Measurements from ENCODE around the gene COBL. TPM values are rescaled to one million over a fixed set of nuclear protein-coding genes. Genes with fewer than 3 reads are reported as not detected.

The COBL gene
- total RNA-seq, 1 experiment from 2014 or later, result 49.9 TPM

GRCh38 chr7:51007551-51008505 is 308.8 kb downstream of the COBL start:
- Mint-ChIP-seq H3K4me3 (ENCODE audit: low read depth, unreplicated experiment) (no peak overlapping the region), H3K9me3 (ENCODE audit: low read depth, unreplicated experiment) (no peaks in the 10 kb centered on the region), H3K4me1 (ENCODE audit: low read depth, unreplicated experiment) (peaks cover 9% of the 10 kb centered on the region), H3K27me3 (ENCODE audit: unreplicated experiment) (peaks cover 39% of the 10 kb centered on the region), H3K27ac (ENCODE audit: unreplicated experiment) (no peak overlapping the region), H3K36me3 (ENCODE audit: insufficient read depth, unreplicated experiment) (no peaks in the 10 kb centered on the region)
- CTCF ChIA-PET, result interaction anchor here (0.6 to 0.8 kb wide), 2 partner anchors 9 to 12 kb away, joined by 3 to 4 read pairs; no protein-coding TSS in a partner anchor
- no peak for DNase-seq
- intact Hi-C loops (cut with micrococcal nuclease; ENCODE audit: unreplicated experiment), result no loop called here
- TF ChIP-seq CTCF (IDR thresholded peaks at IDR 0.05; ENCODE audit: unreplicated experiment), result no peak
- no TSS peak for BruUV-seq (replicated peaks)

GRCh38 chr7:51006483-51007235 is 309.9 kb downstream of the COBL start:
- Mint-ChIP-seq H3K4me1 (ENCODE audit: low read depth, unreplicated experiment) (peaks cover 9% of the 10 kb centered on the region), H3K27ac (ENCODE audit: unreplicated experiment) (no peak overlapping the region), H3K27me3 (ENCODE audit: unreplicated experiment) (peaks cover 27% of the 10 kb centered on the region), H3K9me3 (ENCODE audit: low read depth, unreplicated experiment) (no peaks in the 10 kb centered on the region), H3K36me3 (ENCODE audit: insufficient read depth, unreplicated experiment) (no peaks in the 10 kb centered on the region), H3K4me3 (ENCODE audit: low read depth, unreplicated experiment) (no peak overlapping the region)
- intact Hi-C loops (cut with micrococcal nuclease; ENCODE audit: unreplicated experiment), result no loop called here
- no peak for TF ChIP-seq CTCF (IDR thresholded peaks at IDR 0.05; ENCODE audit: unreplicated experiment)
- no peak for DNase-seq
- CTCF ChIA-PET, result interaction anchor here (0.6 to 0.8 kb wide), 2 partner anchors 8 to 11 kb away, joined by 3 to 4 read pairs; no protein-coding TSS in a partner anchor
- BruUV-seq (replicated peaks), result no TSS peak

- intact Hi-C loops (cut with micrococcal nuclease; ENCODE audit: unreplicated experiment), result no loop called here
- Mint-ChIP-seq H3K27ac (ENCODE audit: unreplicated experiment) (no peak overlapping the region), H3K4me3 (ENCODE audit: low read depth, unreplicated experiment) (no peak overlapping the region), H3K36me3 (ENCODE audit: insufficient read depth, unreplicated experiment) (no peaks in the 10 kb centered on the region), H3K9me3 (ENCODE audit: low read depth, unreplicated experiment) (peaks cover 3% of the 10 kb centered on the region), H3K4me1 (ENCODE audit: low read depth, unreplicated experiment) (peaks cover 9% of the 10 kb centered on the region), H3K27me3 (ENCODE audit: unreplicated experiment) (peaks cover 17% of the 10 kb centered on the region)
- DNase-seq, result no peak
- BruUV-seq (replicated peaks), result no TSS peak
- TF ChIP-seq CTCF (IDR thresholded peaks at IDR 0.05; ENCODE audit: unreplicated experiment), result no peak
- CTCF ChIA-PET, result no interaction called here
Observed at GRCh38 chr7:51005074-51005473, 311.5 kb downstream of the COBL start.

- BruUV-seq (replicated peaks), result no TSS peak
- no peak for DNase-seq
- H3K4me1 Mint-ChIP-seq (ENCODE audit: low read depth, unreplicated experiment), result peaks cover 9% of the 10 kb centered on the region
- no peak overlapping the region for H3K27ac Mint-ChIP-seq (ENCODE audit: unreplicated experiment)
- H3K9me3 Mint-ChIP-seq (ENCODE audit: low read depth, unreplicated experiment), result peaks cover 3% of the 10 kb centered on the region
- no peak for TF ChIP-seq CTCF (IDR thresholded peaks at IDR 0.05; ENCODE audit: unreplicated experiment)
- CTCF ChIA-PET, result interaction anchor here (0.7 to 1.8 kb wide), 5 partner anchors 8 to 218 kb away, joined by 3 to 9 read pairs (median 4); partner anchors contain the start of gene GRB10
- H3K27me3 Mint-ChIP-seq (ENCODE audit: unreplicated experiment), result peaks cover 17% of the 10 kb centered on the region
- no peak overlapping the region for H3K4me3 Mint-ChIP-seq (ENCODE audit: low read depth, unreplicated experiment)
- no peaks in the 10 kb centered on the region for H3K36me3 Mint-ChIP-seq (ENCODE audit: insufficient read depth, unreplicated experiment)
- intact Hi-C loops (cut with micrococcal nuclease; ENCODE audit: unreplicated experiment), result loop anchor here (5.0 kb wide), 1 partner anchor 209 kb away; no protein-coding TSS in a partner anchor
Observed at GRCh38 chr7:51000956-51001355, 315.7 kb downstream of the COBL start.

Measured in Calu3 (cell line).